Endothelial cell of umbilical vein (primary cell): ENCODE data around the gene UBE2U. TPM values are rescaled to one million over a fixed set of nuclear protein-coding genes. Genes with fewer than 3 reads are reported as not detected.
A peak's percentile ranks its signal among the peaks of the same experiment; 100 is the strongest.

Experiments
- BruUV-seq: library from RNA; stranded (reverse); fragments of 400-500 nt; replicated peaks from 2 replicates; lab custom pipeline; 2021; lab: Mats Ljungman, UMichigan
- CTCF ChIA-PET: fragments of 300-600, 350-600 bp; sonication (Branson Sonifier 250); formaldehyde crosslinking; loops from one replicate; lab custom pipeline; 2021; ENCODE audit warnings: antibody characterized with exemption, inconsistent platforms; lab: Charles Lee
- POLR2A ChIA-PET: fragments of 300-600, 350-600 bp; sonication (Branson Sonifier 250); formaldehyde crosslinking; loops from one replicate; lab custom pipeline; 2021; ENCODE audit warnings: antibody characterized with exemption, inconsistent platforms; lab: Charles Lee
- DNase-seq: peaks from one replicate; pipeline ENCODE4 v3.0.0-alpha.2; 2011; ENCODE audit warnings: low read depth, low spot score
- FAIRE-seq: peaks from 2 replicates; lab custom pipeline; 2011; peaks lifted over from hg19 to GRCh38; lab: Jason Lieb, UNC
- H2AFZ ChIP-seq: 2 replicates; pipeline ENCODE4 v1.6.0; 2012; ENCODE audit warnings: low read depth, low read length, control low read depth, inconsistent platforms
- H3K27ac ChIP-seq: 2 replicates; pipeline ENCODE4 v1.5.1; 2011; ENCODE audit warnings: low read depth, mild to moderate bottlenecking, control low read depth, low read length, moderate library complexity; ENCODE audit not compliant: insufficient read depth
- H3K27me3 ChIP-seq, 2 experiments: 2 replicates each; pipeline versions ENCODE4 v1.6.0 to v1.6.1; 2011; ENCODE audit warnings: low read length in 2 of 2, mixed read lengths in 1 of 2; ENCODE audit not compliant: control insufficient read depth in 2 of 2, insufficient read depth in 2 of 2
- H3K36me3 ChIP-seq, 2 experiments: 2 replicates in 1 of 2; 3 replicates in 1 of 2; pipeline ENCODE4 v1.5.1; 2011; ENCODE audit warnings: low read length in 2 of 2, mild to moderate bottlenecking in 1 of 2, moderate library complexity in 1 of 2; ENCODE audit not compliant: control insufficient read depth in 2 of 2, insufficient read depth in 2 of 2; ENCODE audit errors: extremely low read depth in 1 of 2
- H3K4me1 ChIP-seq: 3 replicates; pipeline ENCODE4 v1.5.1; 2011; ENCODE audit warnings: mild to moderate bottlenecking, low read length; ENCODE audit not compliant: control insufficient read depth, insufficient read depth; ENCODE audit errors: extremely low read depth
- H3K4me2 ChIP-seq: 2 replicates; pipeline ENCODE4 v1.6.1; 2011; ENCODE audit warnings: low read length, control low read depth, mixed read lengths; ENCODE audit not compliant: insufficient read depth
- H3K4me3 ChIP-seq, 3 experiments: fragments of 200-600 bp in 1 of 3; sonication (generic), shearing (Covaris generic) in 1 of 3; replicated peaks in 1 of 3; 2 replicates each; pipeline ENCODE4 v1.5.1; 2011 to 2016; ENCODE audit warnings: control low read depth in 3 of 3, low read length in 3 of 3, mild to moderate bottlenecking in 2 of 3, inconsistent platforms in 1 of 3, low read depth in 1 of 3, moderate library complexity in 1 of 3; ENCODE audit not compliant: insufficient read depth in 1 of 3
- H3K79me2 ChIP-seq: 2 replicates; pipeline ENCODE4 v1.6.0; 2012; ENCODE audit warnings: low read length, inconsistent platforms; ENCODE audit not compliant: control insufficient read depth, insufficient read depth
- H3K9ac ChIP-seq: replicated peaks from 2 replicates; pipeline ENCODE3; 2011; ENCODE audit warnings: low read length, control low read depth; ENCODE audit not compliant: insufficient read depth; ENCODE audit errors: extremely low read depth
- H3K9me1 ChIP-seq: replicated peaks from 3 replicates; pipeline ENCODE4 v1.6.0; 2011; ENCODE audit warnings: mild to moderate bottlenecking, low read length; ENCODE audit not compliant: control insufficient read depth, insufficient read depth; ENCODE audit errors: extremely low read depth
- H3K9me3 ChIP-seq: replicated peaks from 2 replicates; pipeline ENCODE4 v1.5.1; 2012; ENCODE audit warnings: low read length, inconsistent platforms; ENCODE audit not compliant: control insufficient read depth, insufficient read depth
- H4K20me1 ChIP-seq: replicated peaks from 2 replicates; pipeline ENCODE3; 2011; ENCODE audit warnings: mild to moderate bottlenecking, low read length; ENCODE audit not compliant: control insufficient read depth, insufficient read depth; ENCODE audit errors: extremely low read depth
- CTCF ChIP-seq, 2 donors: IDR thresholded peaks; 1 replicate in 1 of 2; 2 replicates in 1 of 2; pipeline ENCODE4 v1.5.1; 2011; ENCODE audit warnings: low read length in 2 of 2, mild to moderate bottlenecking in 2 of 2, moderate library complexity in 2 of 2, control low read depth in 1 of 2, inconsistent platforms in 1 of 2, low read depth in 1 of 2; ENCODE audit not compliant: insufficient read depth in 1 of 2; ENCODE audit errors: extremely low read depth in 1 of 2
- EZH2 ChIP-seq: IDR thresholded peaks from 2 replicates; pipeline ENCODE4 v1.6.1; 2012; ENCODE audit warnings: borderline replicate concordance, low read depth, mild to moderate bottlenecking, moderate library complexity, low read length, inconsistent platforms; ENCODE audit not compliant: severe bottlenecking
- FOS ChIP-seq: IDR thresholded peaks from 2 replicates; pipeline ENCODE4 v1.6.1; 2011; ENCODE audit warnings: mild to moderate bottlenecking, low read length, moderate library complexity, borderline replicate concordance; ENCODE audit not compliant: insufficient read depth
- GATA2 ChIP-seq: IDR thresholded peaks from 2 replicates; pipeline ENCODE4 v1.7.0; 2011; ENCODE audit warnings: low read depth, mild to moderate bottlenecking, moderate library complexity, mixed read lengths, low read length; ENCODE audit not compliant: insufficient read length, insufficient read depth
- JUN ChIP-seq: IDR thresholded peaks from 2 replicates; pipeline ENCODE4 v1.6.1; 2011; ENCODE audit warnings: borderline replicate concordance, low read depth; ENCODE audit not compliant: insufficient read length, insufficient read depth
- MAX ChIP-seq: IDR thresholded peaks from 2 replicates; pipeline ENCODE4 v1.6.1; 2011; ENCODE audit not compliant: insufficient read depth, insufficient read length
- MYC ChIP-seq: IDR thresholded peaks from one replicate; pipeline ENCODE4 v1.6.1; 2011; ENCODE audit warnings: mild to moderate bottlenecking, low read depth, low read length
- POLR2A ChIP-seq: IDR thresholded peaks from 2 replicates; pipeline ENCODE4 v1.6.1; 2012; ENCODE audit warnings: low read depth, mild to moderate bottlenecking, control low read depth, low read length
- POLR2AphosphoS5 ChIP-seq: IDR thresholded peaks from 2 replicates; pipeline ENCODE4 v1.6.1; 2012; ENCODE audit warnings: low read depth, mild to moderate bottlenecking, control low read depth, low read length, moderate library complexity; ENCODE audit not compliant: insufficient read depth
- dilution Hi-C: fragments of 300-500 bp; cut with MboI; formaldehyde crosslinking; loops from one replicate; pipeline ENCODE4 v1.15.0; 2019; ENCODE audit warnings: low sequenced_read_pairs; ENCODE audit not compliant: extremely low pct_ligation_motif_present
- intact Hi-C: fragments of 100-400 bp; cut with micrococcal nuclease; formaldehyde crosslinking; loops from one replicate; pipeline ENCODE4 v1.10.0; 2022
- polyA plus RNA-seq, 4 experiments: library from polyadenylated mRNA; depleted of rRNA in 3 of 4; stranded (reverse) in 3 of 4; unstranded in 1 of 4; fragments of >200 nt; gene quantifications; 2 replicates each; pipeline versions ENCODE4 v1.2.1 to v1.2.3, GENCODE V29; 2011 to 2012; ENCODE audit warnings: missing spikeins in 1 of 4
- total RNA-seq: library from RNA; stranded (reverse); gene quantifications from 2 replicates; pipeline ENCODE4 v1.2.3, GENCODE V29; 2021

Gene UBE2U
- total and polyA plus RNA-seq, 2 donors (not counting 3 experiments of a cell fraction or from before 2014, with no cell fraction given), result not detected

GRCh38 chr1:64171797-64172281, 31.6 kb upstream of the UBE2U start:
- H3K27me3 ChIP-seq, result no peaks in the 10 kb centered on the region
- no peak overlapping the region for H3K4me3 ChIP-seq
- BruUV-seq, result no TSS peak
- DNase-seq (peak; percentile 38), FAIRE-seq (peak; percentile 33)
- no peaks in the 10 kb centered on the region for H4K20me1 ChIP-seq
- H2AFZ ChIP-seq, result peak overlapping the region; percentile 36
- intact Hi-C loops (loop anchor here (5.0 kb wide), 1 partner anchor 70 kb away; no protein-coding TSS in a partner anchor), dilution Hi-C loops (no loop called here)
- no peaks in the 10 kb centered on the region for H3K9me3 ChIP-seq
- no peaks in the 10 kb centered on the region for H3K36me3 ChIP-seq
- H3K79me2 ChIP-seq, result no peaks in the 10 kb centered on the region
- no peak overlapping the region for H3K27ac ChIP-seq
- no peak overlapping the region for H3K9ac ChIP-seq
- peak; percentile 58 for TF ChIP-seq GATA2
- no peak for TF ChIP-seq POLR2A
- ChIA-PET CTCF (interaction anchor here (1.1 to 1.6 kb wide), 3 partner anchors 34 to 498 kb away, joined by 3 to 6 read pairs (median 4); no protein-coding TSS in a partner anchor), POLR2A (no interaction called here)
- peak overlapping the region; percentile 63 for H3K4me2 ChIP-seq
- no peaks in the 10 kb centered on the region for H3K9me1 ChIP-seq
- H3K4me1 ChIP-seq, result peaks cover 14% of the 10 kb centered on the region

- no peaks in the 10 kb centered on the region for H3K36me3 ChIP-seq
- DNase-seq (peak; percentile 39), FAIRE-seq (peak; percentile 40)
- H3K27me3 ChIP-seq, result no peaks in the 10 kb centered on the region
- ChIA-PET CTCF (interaction anchor here (1.3 kb wide), 2 partner anchors 8 to 73 kb away, joined by 3 to 5 read pairs; no protein-coding TSS in a partner anchor), POLR2A (no interaction called here)
- no peak overlapping the region for H3K9ac ChIP-seq
- no peak overlapping the region for H2AFZ ChIP-seq
- no peak overlapping the region for H3K4me3 ChIP-seq
- TF ChIP-seq EZH2 (no peak), MAX (no peak), FOS (no peak), GATA2 (no peak), POLR2AphosphoS5 (no peak), MYC (no peak), JUN (no peak), POLR2A (no peak), CTCF (IDR thresholded peaks at IDR 0.05; ENCODE audit: extremely low read depth in 1 of 2, insufficient read depth in 1 of 2, low read depth in 1 of 2, low read length in 2 of 2) (no peak)
- H3K9me1 ChIP-seq, result no peaks in the 10 kb centered on the region
- dilution Hi-C loops (no loop called here), intact Hi-C loops (loop anchor here (5.0 kb wide), 1 partner anchor 70 kb away; no protein-coding TSS in a partner anchor)
- H3K4me1 ChIP-seq, result peaks cover 14% of the 10 kb centered on the region
- no peaks in the 10 kb centered on the region for H4K20me1 ChIP-seq
- H3K4me2 ChIP-seq, result peak overlapping the region; percentile 63
- BruUV-seq, result no TSS peak
- no peaks in the 10 kb centered on the region for H3K79me2 ChIP-seq
- H3K27ac ChIP-seq, result peak overlapping the region; percentile 46
- no peaks in the 10 kb centered on the region for H3K9me3 ChIP-seq
These were observed 30.9 kb upstream of the UBE2U start for GRCh38 chr1:64172458-64172983.
